Astrocyte (in vitro differentiated cells and primary cell): Measurements from ENCODE around the gene STMND1.

Source experiments
- EZH2 ChIP-seq: IDR thresholded peaks from 2 replicates; pipeline ENCODE4 v1.6.1; 2012; ENCODE audit warnings: mild to moderate bottlenecking, low read length, inconsistent platforms; ENCODE audit not compliant: insufficient read depth
- TF ChIP-seq, protein P1 (sequence below): IDR thresholded peaks from 2 replicates; pipeline ENCODE4 v1.5.1; 2011; ENCODE audit warnings: low read depth, mild to moderate bottlenecking, inconsistent platforms, low read length, moderate library complexity; ENCODE audit not compliant: insufficient read depth

DNA sequence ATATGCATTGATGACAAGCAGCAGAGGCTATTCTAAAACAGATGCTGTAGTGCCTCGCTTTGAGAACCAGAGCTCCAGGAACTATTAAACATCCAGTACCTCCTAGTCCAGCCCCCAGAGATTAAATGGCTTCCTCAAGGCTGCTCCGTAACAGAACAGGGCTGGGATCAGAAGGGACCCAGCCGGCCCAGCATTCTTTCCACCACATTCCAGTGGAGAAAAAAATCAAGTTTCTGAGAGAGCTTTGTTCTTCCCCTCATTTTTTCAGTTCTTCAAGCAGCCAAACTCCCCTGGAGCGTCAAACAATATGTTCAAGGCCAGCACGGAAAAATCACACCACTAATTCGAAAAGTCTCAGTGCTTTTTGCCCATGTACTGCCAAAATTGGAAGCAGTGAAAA lies 5.8 kb upstream of the STMND1 start:
- TF ChIP-seq EZH2 = no peak
- TF ChIP-seq, protein P1, sequence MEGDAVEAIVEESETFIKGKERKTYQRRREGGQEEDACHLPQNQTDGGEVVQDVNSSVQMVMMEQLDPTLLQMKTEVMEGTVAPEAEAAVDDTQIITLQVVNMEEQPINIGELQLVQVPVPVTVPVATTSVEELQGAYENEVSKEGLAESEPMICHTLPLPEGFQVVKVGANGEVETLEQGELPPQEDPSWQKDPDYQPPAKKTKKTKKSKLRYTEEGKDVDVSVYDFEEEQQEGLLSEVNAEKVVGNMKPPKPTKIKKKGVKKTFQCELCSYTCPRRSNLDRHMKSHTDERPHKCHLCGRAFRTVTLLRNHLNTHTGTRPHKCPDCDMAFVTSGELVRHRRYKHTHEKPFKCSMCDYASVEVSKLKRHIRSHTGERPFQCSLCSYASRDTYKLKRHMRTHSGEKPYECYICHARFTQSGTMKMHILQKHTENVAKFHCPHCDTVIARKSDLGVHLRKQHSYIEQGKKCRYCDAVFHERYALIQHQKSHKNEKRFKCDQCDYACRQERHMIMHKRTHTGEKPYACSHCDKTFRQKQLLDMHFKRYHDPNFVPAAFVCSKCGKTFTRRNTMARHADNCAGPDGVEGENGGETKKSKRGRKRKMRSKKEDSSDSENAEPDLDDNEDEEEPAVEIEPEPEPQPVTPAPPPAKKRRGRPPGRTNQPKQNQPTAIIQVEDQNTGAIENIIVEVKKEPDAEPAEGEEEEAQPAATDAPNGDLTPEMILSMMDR = no peak
